HG03520 (cell line): ENCODE measurements around the gene PRKCSH.
"Not testable (repeated sequence)": the region's sequence is repeated elsewhere in the genome, so short reads cannot be mapped to it uniquely, and the experiment has no call there.

Experiments used
- ATAC-seq: cut with Tn5 transposase; IDR thresholded peaks from one replicate; pipeline ENCODE4 v1.9.1; 2021; ENCODE audit warnings: mild to moderate bottlenecking, moderate library complexity; ENCODE audit not compliant: unreplicated experiment

Gene PRKCSH

GRCh38 chr19:11418549-11419506, 16.6 kb upstream of the PRKCSH start, which contains the start of gene RGL3:
Gene RGL3, minus strand, starts transcription at chr19:11419314. Its CDS starts 36 bp downstream, at chr19:11419278.
- no peak for ATAC-seq

- ATAC-seq, result no peak
Measured at GRCh38 chr19:11420429-11421370, 14.7 kb upstream of the PRKCSH start.

GRCh38 chr19:11421371-11422098, 13.9 kb upstream of the PRKCSH start:
- ATAC-seq, result no peak

- ATAC-seq, result no peak
Measured at GRCh38 chr19:11422163-11423065, 13.0 kb upstream of the PRKCSH start.

- no peak for ATAC-seq
Measured at GRCh38 chr19:11423164-11423790, 12.2 kb upstream of the PRKCSH start.

- ATAC-seq, result no peak
Measured at GRCh38 chr19:11423791-11424181, 11.6 kb upstream of the PRKCSH start.

DNA sequence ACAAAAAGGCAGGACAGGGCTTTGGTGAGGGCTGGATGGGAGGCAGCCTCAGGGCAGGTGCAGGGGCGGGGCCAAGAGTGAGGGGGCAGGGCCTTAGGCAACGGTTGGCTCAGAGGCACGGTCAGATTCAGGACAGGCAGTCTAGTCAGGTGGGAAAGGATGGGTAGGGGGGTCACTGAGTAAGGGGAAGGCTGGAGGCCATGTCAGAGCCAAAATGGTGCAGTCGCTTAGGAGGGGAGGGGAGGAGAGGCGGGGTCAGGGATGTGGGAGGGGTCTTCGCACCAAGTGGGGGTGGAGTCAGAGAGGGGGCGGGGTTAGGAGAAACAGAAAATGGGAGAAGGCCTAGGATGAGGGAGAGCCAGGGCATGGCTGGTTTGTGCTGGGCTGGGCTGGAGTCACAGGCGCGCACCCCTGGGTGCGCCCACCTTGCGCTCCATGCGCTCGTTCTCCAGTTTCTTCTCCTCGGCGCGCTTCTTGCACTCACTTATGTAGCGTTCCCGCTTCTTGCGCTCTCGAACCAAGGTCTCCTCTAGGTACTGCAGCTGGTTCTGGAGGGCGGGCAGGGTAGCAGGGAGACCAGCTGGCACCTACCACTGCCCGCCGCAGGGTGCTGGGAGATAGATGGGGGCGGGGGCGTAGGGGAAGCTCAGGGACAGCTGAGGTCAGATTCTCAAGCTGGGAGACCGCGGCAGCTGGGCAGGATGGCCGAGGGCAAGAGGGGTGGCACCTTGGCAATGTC, 9.5 kb upstream of the PRKCSH start:
- ATAC-seq, result no peak

DNA sequence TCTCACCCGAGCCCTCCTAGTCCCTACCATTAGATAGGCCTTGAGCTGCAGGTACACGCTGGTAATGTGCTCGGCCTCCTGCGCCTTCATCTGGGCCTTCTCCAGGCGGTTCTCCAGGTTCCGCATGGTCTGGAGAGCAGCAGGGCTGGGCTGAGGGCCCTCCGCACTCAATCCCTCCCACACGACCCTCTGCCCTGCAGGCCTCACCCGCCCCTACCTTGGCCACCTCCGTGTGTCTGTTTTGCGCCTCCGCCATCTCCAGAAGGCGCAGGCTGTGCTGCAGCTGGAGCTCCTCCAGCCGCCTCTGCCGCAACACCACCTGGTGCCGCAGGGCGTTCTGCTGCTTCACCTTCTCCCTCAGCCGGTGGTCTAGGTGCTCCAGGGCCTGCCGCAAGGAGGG, 8.8 kb upstream of the PRKCSH start:
- no peak for ATAC-seq

- ATAC-seq, result not testable (repeated sequence)
Measured at GRCh38 chr19:11433526-11433925, 1.9 kb upstream of the PRKCSH start.

DNA sequence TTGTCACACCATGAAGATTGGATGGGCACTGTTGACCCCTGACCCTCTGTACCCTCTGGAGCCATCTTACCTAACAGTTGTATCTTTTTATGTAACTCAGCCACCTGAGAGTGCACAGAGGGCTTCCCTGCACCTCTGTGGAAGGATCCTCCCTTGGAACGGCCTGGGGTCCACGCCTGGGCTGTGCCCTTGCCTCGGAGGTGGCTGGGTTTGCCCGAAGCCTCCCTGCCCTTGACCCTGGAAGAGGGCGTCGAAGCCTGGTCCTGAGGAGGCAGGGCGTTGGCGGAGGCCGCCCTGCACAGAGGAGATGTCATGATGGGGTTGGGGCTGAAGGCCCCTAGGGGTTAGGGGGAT, 755 bp upstream of the PRKCSH start:
- ATAC-seq, result no peak

DNA sequence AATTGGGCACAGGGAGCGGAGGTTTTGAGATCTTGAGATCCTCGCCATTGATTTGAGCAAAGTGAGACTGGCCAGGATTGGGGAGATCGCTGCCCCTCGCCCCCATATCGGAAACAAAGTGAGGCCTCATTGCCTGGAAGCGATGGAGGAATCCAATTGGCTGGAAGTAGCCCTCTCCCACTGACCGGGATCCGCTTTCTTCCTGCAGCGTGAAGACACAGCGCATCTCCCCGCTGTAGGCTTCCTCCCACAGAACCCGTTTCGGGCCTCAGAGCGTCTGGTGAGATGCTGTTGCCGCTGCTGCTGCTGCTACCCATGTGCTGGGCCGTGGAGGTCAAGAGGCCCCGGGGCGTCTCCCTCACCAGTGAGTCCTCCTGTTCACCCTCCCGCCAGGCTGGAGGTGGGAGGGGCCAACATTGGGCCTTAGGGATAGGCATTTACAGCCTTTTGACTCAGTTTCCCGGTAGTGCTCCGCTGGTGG, 438 bp downstream of the PRKCSH start:
- ATAC-seq, result no peak

- ATAC-seq, result no peak
Measured at GRCh38 chr19:11437955-11438354, 2.5 kb downstream of the PRKCSH start.

GRCh38 chr19:11444059-11444458, 8.6 kb downstream of the PRKCSH start:
- no peak for ATAC-seq

- ATAC-seq, result no peak
Measured at GRCh38 chr19:11445141-11445540, 9.7 kb downstream of the PRKCSH start.

DNA sequence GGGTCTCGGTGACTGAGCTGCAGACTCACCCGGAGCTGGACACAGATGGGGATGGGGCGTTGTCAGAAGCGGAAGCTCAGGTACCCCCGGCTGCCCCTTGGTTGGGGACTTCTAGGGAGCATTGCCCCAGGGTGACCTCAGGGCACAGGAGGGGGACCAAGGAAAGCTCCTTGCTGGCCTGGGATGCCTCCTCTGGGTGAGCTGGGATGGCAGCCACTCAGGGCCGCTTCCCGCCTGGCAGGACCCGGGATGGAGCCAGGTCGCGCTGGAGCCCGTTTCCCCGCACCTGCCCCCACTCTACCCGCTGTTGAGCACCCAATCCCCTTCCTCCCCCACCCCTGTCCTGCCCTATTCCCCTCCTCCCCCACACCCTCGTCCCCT, 10.8 kb downstream of the PRKCSH start:
- ATAC-seq, result no peak

DNA sequence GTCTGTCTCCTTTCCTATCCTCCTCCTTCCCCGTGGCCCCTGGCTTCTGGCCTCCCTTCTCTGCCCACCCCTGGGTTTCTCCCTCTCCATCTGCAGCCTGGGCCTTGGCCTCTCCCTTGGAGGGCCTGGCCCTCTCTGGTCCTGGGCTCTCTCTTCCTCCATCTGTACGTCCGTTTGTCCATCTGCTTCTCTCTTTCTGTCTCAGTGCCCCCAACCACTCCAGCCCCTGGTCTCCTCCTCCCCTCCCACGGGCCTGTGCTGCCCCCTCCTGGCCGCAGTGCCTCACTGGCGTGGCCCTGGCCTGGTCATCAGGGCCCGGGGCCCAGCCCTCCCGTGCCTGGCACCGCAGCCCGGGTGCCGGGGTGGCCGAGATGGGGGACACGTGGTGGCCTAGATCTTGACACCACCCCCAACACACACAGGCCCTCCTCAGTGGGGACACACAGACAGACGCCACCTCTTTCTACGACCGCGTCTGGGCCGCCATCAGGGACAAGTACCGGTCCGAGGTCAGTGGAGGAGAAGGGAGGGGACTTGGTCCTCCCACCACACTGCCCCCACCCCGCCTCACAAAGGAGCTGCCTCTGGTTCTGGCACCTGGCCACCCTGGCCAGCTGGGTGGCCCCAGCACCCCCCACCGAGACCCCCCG, 11.3 kb downstream of the PRKCSH start:
- ATAC-seq, result no peak

GRCh38 chr19:11447347-11448262, 12.2 kb downstream of the PRKCSH start:
- ATAC-seq, result no peak
